ENCODE results near the gene RAB11FIP3. TPM values are rescaled to one million over a fixed set of nuclear protein-coding genes. Genes with fewer than 3 reads are reported as not detected.

The RAB11FIP3 gene
- total and polyA plus RNA-seq, 2 of the 13 experiments (the other 11 are each of a cell fraction or from before 2014, with no cell fraction given): 34.3 to 57.6 TPM

- TF ChIP-seq KAT2B (IDR thresholded peaks at IDR 0.05; ENCODE audit: borderline replicate concordance, low read depth, low read length): no peak
- TF ChIP-seq PPARG (CRISPR knock-in tag; conservative IDR thresholded peaks at IDR 0.05): no peak
- no peak for TF ChIP-seq DMAP1 (CRISPR knock-in tag; IDR thresholded peaks at IDR 0.05)
- 0 out of 2 replicates have a peak, but pooled peaks have one; percentile 59 for TF ChIP-seq ZBTB7B (CRISPR knock-in tag; IDR thresholded peaks at IDR 0.05)
- TF ChIP-seq FOXO4 (CRISPR knock-in tag; conservative IDR thresholded peaks at IDR 0.05): no peak
- TF ChIP-seq MXD1 (CRISPR knock-in tag; IDR thresholded peaks at IDR 0.05): peak; percentile 30; the same call in 1 of the 2 replicates
- TF ChIP-seq POLR2A (IDR thresholded peaks at IDR 0.05; ENCODE audit: insufficient read depth in 1 of 2, low read depth in 2 of 2, low read length in 2 of 2): peak in 1 of 2 experiments; percentile 74; a peak in 2 of 4 replicates
- no peak for TF ChIP-seq RFXAP (CRISPR knock-in tag; IDR thresholded peaks at IDR 0.05; ENCODE audit: borderline replicate concordance)
- TF ChIP-seq GRHL1 (CRISPR knock-in tag; conservative IDR thresholded peaks at IDR 0.05): no peak
- peak; percentile 45 for TF ChIP-seq POLR2AphosphoS5 (IDR thresholded peaks at IDR 0.05; ENCODE audit: low read depth, low read length)
- TF ChIP-seq ESRRA (CRISPR knock-in tag; IDR thresholded peaks at IDR 0.05; ENCODE audit: low read depth): no peak
- no peak for TF ChIP-seq AFF4 (CRISPR knock-in tag; IDR thresholded peaks at IDR 0.05)
Measured at GRCh38 chr16:381789-382717, 43.4 kb upstream of the RAB11FIP3 start, which contains the start of gene PGAP6 (continued).
